CD4-positive, alpha-beta T cell treated with Interleukin-4 for 4 hours (primary cell): ENCODE results near the gene CCDC34.
"Not testable (repeated sequence)": the region's sequence is repeated elsewhere in the genome, so short reads cannot be mapped to it uniquely, and the experiment has no call there.

Experiments
- DNase-seq: peaks from one replicate; pipeline ENCODE4 v3.0.0-alpha.2; 2020

The CCDC34 gene

GRCh38 chr11:27357250-27357649 is 5.8 kb downstream of the CCDC34 start:
- no peak for DNase-seq

GRCh38 chr11:27356624-27357222 is 6.3 kb downstream of the CCDC34 start:
- no peak for DNase-seq

- no peak for DNase-seq
Observed at GRCh38 chr11:27355575-27356104, 7.4 kb downstream of the CCDC34 start.

- DNase-seq = no peak
Observed at GRCh38 chr11:27354359-27354965, 8.6 kb downstream of the CCDC34 start.

GRCh38 chr11:27353593-27354358 is 9.2 kb downstream of the CCDC34 start:
- no peak for DNase-seq

- no peak for DNase-seq
Observed at GRCh38 chr11:27352781-27353180, 10.2 kb downstream of the CCDC34 start.

- no peak for DNase-seq
Observed at GRCh38 chr11:27350511-27350910, 12.5 kb downstream of the CCDC34 start.

GRCh38 chr11:27349919-27350318 is 13.1 kb downstream of the CCDC34 start:
- no peak for DNase-seq

- DNase-seq = no peak
Observed at GRCh38 chr11:27348340-27348873, 14.6 kb downstream of the CCDC34 start.

- DNase-seq = no peak
Observed at GRCh38 chr11:27347359-27348339, 15.4 kb downstream of the CCDC34 start.

- no peak for DNase-seq
Observed at GRCh38 chr11:27339941-27340340, 23.1 kb downstream of the CCDC34 start.

- DNase-seq = not testable (repeated sequence)
Observed at GRCh38 chr11:27334764-27335163, 28.3 kb downstream of the CCDC34 start.

- no peak for DNase-seq
Observed at GRCh38 chr11:27331981-27332380, 31.0 kb downstream of the CCDC34 start.

- DNase-seq = no peak
Observed at GRCh38 chr11:27330633-27331270, 32.3 kb downstream of the CCDC34 start.

- DNase-seq = no peak
Observed at GRCh38 chr11:27329867-27330632, 33.0 kb downstream of the CCDC34 start.

GRCh38 chr11:27328614-27329013 is 34.4 kb downstream of the CCDC34 start:
- DNase-seq = no peak

- not testable (repeated sequence) for DNase-seq
Observed at GRCh38 chr11:27327064-27327463, 36.0 kb downstream of the CCDC34 start.

GRCh38 chr11:27322196-27322595 is 40.8 kb downstream of the CCDC34 start:
- DNase-seq = not testable (repeated sequence)

- not testable (repeated sequence) for DNase-seq
Observed at GRCh38 chr11:27321340-27321739, 41.7 kb downstream of the CCDC34 start.

- DNase-seq = no peak
Observed at GRCh38 chr11:27319072-27319471, 43.9 kb downstream of the CCDC34 start.

GRCh38 chr11:27317751-27318150 is 45.3 kb downstream of the CCDC34 start:
- DNase-seq = no peak
